ENCODE results near the gene ARL15. TPM values are rescaled to one million over a fixed set of nuclear protein-coding genes. Genes with fewer than 3 reads are reported as not detected.
"Not testable (repeated sequence)": the region's sequence is repeated elsewhere in the genome, so short reads cannot be mapped to it uniquely, and the experiment has no call there.

ARL15 gene
- total and polyA plus RNA-seq, 9 of the 15 experiments (the other 6 are each of a cell fraction or from before 2014, with no cell fraction given), result 18.5 to 80.4 (median 57.0) TPM

GRCh38 chr5:54062958-54063357 lies 247.4 kb downstream of the ARL15 start:
- Histone ChIP-seq H3K79me2 (ENCODE audit: control insufficient read depth, insufficient read depth, low read length) (0 out of 3 replicates have a peak, but pooled peaks cover 3% of the 10 kb centered on the region), H3K9me1 (ENCODE audit: control insufficient read depth, insufficient read depth, low read length) (no peaks in the 10 kb centered on the region), H3K4me2 (ENCODE audit: insufficient read depth, low read length) (no peak overlapping the region), H2AFZ (ENCODE audit: low read depth, low read length) (no peak overlapping the region), H3K9ac (ENCODE audit: insufficient read depth in 1 of 2, low read depth in 2 of 2, low read length in 2 of 2) (no peak overlapping the region), H4K20me1 (replicated peaks; ENCODE audit: control insufficient read depth, insufficient read depth, low read length) (no peaks in the 10 kb centered on the region), H3K4me1 (replicated peaks in 1 of 2; ENCODE audit: control insufficient read depth in 2 of 2, insufficient read depth in 2 of 2, low read length in 2 of 2) (no peaks in the 10 kb centered on the region), H3K27me3 (ENCODE audit: control insufficient read depth in 2 of 2, insufficient read depth in 2 of 2, low read length in 2 of 2) (no peaks in the 10 kb centered on the region), H3K9me3 (replicated peaks; ENCODE audit: control insufficient read depth, insufficient read depth, low read depth, low read length) (no peaks in the 10 kb centered on the region), H3K36me3 (ENCODE audit: control insufficient read depth, insufficient read depth, low read length) (peaks cover 8% of the 10 kb centered on the region; the same call in 2 of the 3 replicates), H3K27ac (ENCODE audit: extremely low read depth, low read depth, low read length) (no peak overlapping the region), H3K4me3 (no peak overlapping the region)
- in situ Hi-C loops (cut with MboI), result no loop called here
- intact Hi-C loops (cut with micrococcal nuclease), result loop anchor here (5.0 kb wide), 1 partner anchor 581 kb away; the partner anchor contains the start of gene FST
- DNase-seq (ENCODE audit: extremely low read depth in 1 of 4, low spot score in 3 of 4) (no peak), ATAC-seq (no peak), FAIRE-seq (no peak)
- no peak for TF ChIP-seq TAF9B (IDR thresholded peaks at IDR 0.05; ENCODE audit: partially characterized antibody)
- ChIA-PET CTCF (ENCODE audit: low intra/inter-chr PET ratio) (no interaction called here), POLR2A (no interaction called here)
- no TSS peak for BruUV-seq (replicated peaks)
- WGBS (ENCODE audit: insufficient coverage, low coverage, missing lambda C conversion rate), result 83% methylated on average over 3 of the region's 3 CpGs

GRCh38 chr5:54060919-54061318 lies 249.5 kb downstream of the ARL15 start:
- in situ Hi-C loops (cut with MboI); H4K20me1 ChIP-seq (replicated peaks; ENCODE audit: control insufficient read depth, insufficient read depth, low read length); H3K9ac ChIP-seq (ENCODE audit: insufficient read depth in 1 of 2, low read depth in 2 of 2, low read length in 2 of 2); H3K27ac ChIP-seq (ENCODE audit: extremely low read depth, low read depth, low read length); H3K4me1 ChIP-seq (replicated peaks in 1 of 2; ENCODE audit: control insufficient read depth in 2 of 2, insufficient read depth in 2 of 2, low read length in 2 of 2); ATAC-seq; H3K79me2 ChIP-seq (ENCODE audit: control insufficient read depth, insufficient read depth, low read length); H3K27me3 ChIP-seq (ENCODE audit: control insufficient read depth in 2 of 2, insufficient read depth in 2 of 2, low read length in 2 of 2); H3K4me3 ChIP-seq; H3K9me1 ChIP-seq (ENCODE audit: control insufficient read depth, insufficient read depth, low read length); H2AFZ ChIP-seq (ENCODE audit: low read depth, low read length); DNase-seq (ENCODE audit: extremely low read depth in 1 of 4, low spot score in 3 of 4); H3K4me2 ChIP-seq (ENCODE audit: insufficient read depth, low read length); BruUV-seq (replicated peaks); H3K9me3 ChIP-seq (replicated peaks; ENCODE audit: control insufficient read depth, insufficient read depth, low read depth, low read length); CTCF ChIA-PET (ENCODE audit: low intra/inter-chr PET ratio); FAIRE-seq: not testable (repeated sequence)
- intact Hi-C loops (cut with micrococcal nuclease), result loop anchor here (5.0 kb wide), 1 partner anchor 579 kb away; the partner anchor contains the start of gene FST
- 89% methylated on average over 3 of the region's 3 CpGs for WGBS (ENCODE audit: insufficient coverage, low coverage, missing lambda C conversion rate)
- peaks cover 11% of the 10 kb centered on the region; the same call in 1 of the 3 replicates for H3K36me3 ChIP-seq (ENCODE audit: control insufficient read depth, insufficient read depth, low read length)
- POLR2A ChIA-PET, result interaction anchor here (0.6 kb wide), 1 partner anchor 607 kb away, joined by 3 read pairs; no protein-coding TSS in a partner anchor

Data from K562 (cell line).